Astrocyte (in vitro differentiated cells and primary cell): ENCODE data around the gene RETREG1. TPM values are rescaled to one million over a fixed set of nuclear protein-coding genes. Genes with fewer than 3 reads are reported as not detected.

Experiments used
- DNase-seq: peaks from one replicate; pipeline ENCODE4 v3.0.0-alpha.2; 2010; ENCODE audit warnings: low read depth
- FAIRE-seq: peaks from 2 replicates; lab custom pipeline; 2011; peaks lifted over from hg19 to GRCh38; lab: Jason Lieb, UNC
- H2AFZ ChIP-seq: 2 replicates; pipeline ENCODE4 v1.6.0; 2012; ENCODE audit warnings: low read depth, low read length, inconsistent platforms
- H3K27ac ChIP-seq: 2 replicates; pipeline ENCODE4 v1.5.1; 2011; ENCODE audit warnings: low read depth, low read length, inconsistent platforms
- H3K27me3 ChIP-seq: 2 replicates; pipeline ENCODE4 v1.6.0; 2011; ENCODE audit warnings: low read length, inconsistent platforms; ENCODE audit not compliant: insufficient read depth
- H3K36me3 ChIP-seq: 2 replicates; pipeline ENCODE4 v1.5.1; 2011; ENCODE audit warnings: low read length, inconsistent platforms; ENCODE audit not compliant: insufficient read depth
- H3K4me1 ChIP-seq: 2 replicates; pipeline ENCODE4 v1.5.1; 2011; ENCODE audit warnings: low read length, inconsistent platforms; ENCODE audit not compliant: insufficient read depth
- H3K4me2 ChIP-seq: 2 replicates; pipeline ENCODE4 v1.6.0; 2012; ENCODE audit warnings: low read length, inconsistent platforms
- H3K4me3 ChIP-seq: 2 replicates; pipeline ENCODE4 v1.5.1; 2011; ENCODE audit warnings: low read depth, mild to moderate bottlenecking, low read length, inconsistent platforms; ENCODE audit not compliant: insufficient read depth
- H3K79me2 ChIP-seq: 2 replicates; pipeline ENCODE4 v1.6.0; 2012; ENCODE audit warnings: mild to moderate bottlenecking, low read length, inconsistent platforms; ENCODE audit not compliant: insufficient read depth
- H3K9ac ChIP-seq: 2 replicates; pipeline ENCODE4 v1.6.0; 2012; ENCODE audit warnings: mild to moderate bottlenecking, low read length, inconsistent platforms
- H3K9me3 ChIP-seq: 2 replicates; pipeline ENCODE4 v1.5.1; 2012; ENCODE audit warnings: low read depth, mild to moderate bottlenecking, low read length, inconsistent platforms; ENCODE audit not compliant: insufficient read depth
- H4K20me1 ChIP-seq: 2 replicates; pipeline ENCODE4 v1.6.0; 2012; ENCODE audit warnings: low read length, inconsistent platforms; ENCODE audit not compliant: insufficient read depth
- H3K27ac Mint-ChIP-seq: one replicate; pipeline ENCODE4 v1.8.0; 2021; ENCODE audit warnings: mild to moderate bottlenecking, mixed read lengths; ENCODE audit not compliant: unreplicated experiment
- H3K27me3 Mint-ChIP-seq: one replicate; pipeline ENCODE4 v1.8.0; 2021; ENCODE audit warnings: low read depth, mixed read lengths; ENCODE audit not compliant: unreplicated experiment
- H3K36me3 Mint-ChIP-seq: one replicate; pipeline ENCODE4 v1.8.0; 2021; ENCODE audit warnings: low read depth, mixed read lengths; ENCODE audit not compliant: unreplicated experiment
- H3K4me1 Mint-ChIP-seq: one replicate; pipeline ENCODE4 v1.8.0; 2021; ENCODE audit warnings: low read depth, mixed read lengths; ENCODE audit not compliant: unreplicated experiment
- H3K4me3 Mint-ChIP-seq: one replicate; pipeline ENCODE4 v1.8.0; 2021; ENCODE audit warnings: mild to moderate bottlenecking, moderate library complexity, mixed read lengths; ENCODE audit not compliant: unreplicated experiment
- H3K9me3 Mint-ChIP-seq: one replicate; pipeline ENCODE4 v1.8.0; 2021; ENCODE audit warnings: mild to moderate bottlenecking, mixed read lengths; ENCODE audit not compliant: unreplicated experiment
- CTCF ChIP-seq: IDR thresholded peaks from 2 replicates; pipeline ENCODE4 v1.5.1; 2011; ENCODE audit warnings: low read depth, mild to moderate bottlenecking, inconsistent platforms, low read length, moderate library complexity; ENCODE audit not compliant: insufficient read depth
- EZH2 ChIP-seq: IDR thresholded peaks from 2 replicates; pipeline ENCODE4 v1.6.1; 2012; ENCODE audit warnings: mild to moderate bottlenecking, low read length, inconsistent platforms; ENCODE audit not compliant: insufficient read depth
- total RNA-seq: library from RNA; stranded (reverse); gene quantifications from 2 replicates; pipeline ENCODE4 v1.2.1, GENCODE V29; 2021

The RETREG1 gene
- total RNA-seq, 1 donor from 2014 or later: 0.98 TPM

DNA sequence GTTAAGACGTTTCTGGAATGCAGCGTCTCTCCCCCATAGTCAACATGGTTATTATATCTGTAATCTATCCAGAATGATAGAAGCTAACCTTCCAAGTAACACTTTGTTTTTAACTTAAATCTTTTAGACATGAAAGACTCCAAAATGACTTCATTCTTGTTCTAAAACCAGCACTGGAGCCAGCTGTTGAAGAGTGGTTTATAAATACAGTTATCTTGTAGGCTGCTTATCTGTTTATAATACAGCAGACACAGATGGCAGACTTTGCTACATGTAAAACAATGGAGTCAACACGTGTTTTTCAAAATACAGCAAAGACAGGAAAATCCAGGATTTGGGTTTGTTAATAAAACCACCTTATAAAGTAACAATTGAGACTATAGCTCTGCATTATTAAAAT is 48.8 kb upstream of the RETREG1 start:
- no peaks in the 10 kb centered on the region for H3K4me1 ChIP-seq
- H3K27me3 Mint-ChIP-seq: no peaks in the 10 kb centered on the region
- FAIRE-seq: no peak
- no peak for DNase-seq
- TF ChIP-seq CTCF: no peak
- TF ChIP-seq EZH2: no peak
- H3K79me2 ChIP-seq: no peaks in the 10 kb centered on the region
- H3K9me3 Mint-ChIP-seq: no peaks in the 10 kb centered on the region
- H3K4me2 ChIP-seq: no peak overlapping the region
- no peak overlapping the region for H3K4me3 Mint-ChIP-seq
- H3K36me3 Mint-ChIP-seq: peaks cover 11% of the 10 kb centered on the region
- H4K20me1 ChIP-seq: peaks cover 36% of the 10 kb centered on the region
- H3K4me1 Mint-ChIP-seq: no peaks in the 10 kb centered on the region
- H3K27ac ChIP-seq: no peak overlapping the region
- no peaks in the 10 kb centered on the region for H3K9me3 ChIP-seq
- no peak overlapping the region for H3K4me3 ChIP-seq
- peaks cover 32% of the 10 kb centered on the region for H3K36me3 ChIP-seq
- H3K9ac ChIP-seq: no peak overlapping the region
- no peak overlapping the region for H3K27ac Mint-ChIP-seq
- no peak overlapping the region for H2AFZ ChIP-seq
- no peaks in the 10 kb centered on the region for H3K27me3 ChIP-seq

DNA sequence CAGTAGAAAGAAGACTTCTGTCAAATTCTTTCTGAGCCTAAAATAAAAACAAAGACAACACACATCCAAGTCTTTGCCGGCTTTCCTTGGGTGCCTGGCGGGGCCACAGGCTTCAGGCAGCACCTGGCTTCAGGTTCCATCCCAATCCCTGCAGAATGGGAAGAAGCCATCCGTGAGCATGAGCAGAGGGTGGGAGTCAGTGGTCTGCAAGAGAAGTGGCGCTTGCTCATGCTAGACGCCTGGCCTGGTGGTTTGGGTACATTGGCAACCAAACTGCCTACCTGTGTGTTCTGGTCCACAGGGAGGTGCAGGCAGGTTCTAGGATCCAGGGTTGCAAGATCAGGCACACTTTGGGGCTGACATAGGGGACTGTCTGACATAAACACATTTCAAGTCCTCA is 47.6 kb upstream of the RETREG1 start:
- Histone ChIP-seq H4K20me1 (peaks cover 31% of the 10 kb centered on the region), H3K4me1 (no peaks in the 10 kb centered on the region), H3K79me2 (no peaks in the 10 kb centered on the region), H3K4me3 (no peak overlapping the region), H3K27me3 (no peaks in the 10 kb centered on the region), H3K9me3 (no peaks in the 10 kb centered on the region), H3K9ac (no peak overlapping the region), H3K27ac (no peak overlapping the region), H3K4me2 (no peak overlapping the region), H2AFZ (no peak overlapping the region), H3K36me3 (peaks cover 31% of the 10 kb centered on the region)
- no peak overlapping the region for H3K4me3 Mint-ChIP-seq
- TF ChIP-seq CTCF: no peak
- TF ChIP-seq EZH2: no peak
- H3K36me3 Mint-ChIP-seq: peaks cover 11% of the 10 kb centered on the region
- no peaks in the 10 kb centered on the region for H3K9me3 Mint-ChIP-seq
- DNase-seq: no peak
- FAIRE-seq: no peak
- H3K4me1 Mint-ChIP-seq: no peaks in the 10 kb centered on the region
- no peak overlapping the region for H3K27ac Mint-ChIP-seq
- H3K27me3 Mint-ChIP-seq: no peaks in the 10 kb centered on the region

GRCh38 chr5:16663840-16664239 is 47.0 kb upstream of the RETREG1 start:
- no peaks in the 10 kb centered on the region for H3K27me3 Mint-ChIP-seq
- no peak overlapping the region for H3K4me3 Mint-ChIP-seq
- Histone ChIP-seq H3K9me3 (no peaks in the 10 kb centered on the region), H3K79me2 (no peaks in the 10 kb centered on the region), H3K4me1 (no peaks in the 10 kb centered on the region), H3K4me2 (no peak overlapping the region), H2AFZ (no peak overlapping the region), H3K4me3 (no peak overlapping the region), H3K9ac (no peak overlapping the region), H3K27ac (no peak overlapping the region), H4K20me1 (peaks cover 31% of the 10 kb centered on the region), H3K27me3 (no peaks in the 10 kb centered on the region), H3K36me3 (peaks cover 29% of the 10 kb centered on the region)
- H3K4me1 Mint-ChIP-seq: no peaks in the 10 kb centered on the region
- DNase-seq (no peak), FAIRE-seq (no peak)
- peaks cover 11% of the 10 kb centered on the region for H3K36me3 Mint-ChIP-seq
- no peak for TF ChIP-seq CTCF
- no peak for TF ChIP-seq EZH2
- no peak overlapping the region for H3K27ac Mint-ChIP-seq
- no peaks in the 10 kb centered on the region for H3K9me3 Mint-ChIP-seq
